OCI-LY7 (cell line): Measurements from ENCODE around the gene ZNF578. TPM values are rescaled to one million over a fixed set of nuclear protein-coding genes. Genes with fewer than 3 reads are reported as not detected.

Experiments
- BruUV-seq: library from RNA; stranded (reverse); fragments of 400-500 nt; replicated peaks from 2 replicates; lab custom pipeline; 2021; lab: Mats Ljungman, UMichigan
- CTCF ChIA-PET: fragments of 300-600 bp; sonication (Branson Sonifier 250); formaldehyde crosslinking; loops from one replicate; lab custom pipeline; 2022; ENCODE audit warnings: antibody characterized with exemption; ENCODE audit not compliant: unreplicated experiment; lab: Charles Lee
- POLR2A ChIA-PET: fragments of 300-600 bp; sonication (Branson Sonifier 250); formaldehyde crosslinking; loops from one replicate; lab custom pipeline; 2022; ENCODE audit warnings: antibody characterized with exemption; lab: Charles Lee
- DNase-seq: peaks from one replicate; pipeline ENCODE4 v3.0.0-alpha.2; 2015; ENCODE audit warnings: low spot score
- H2AFZ ChIP-seq: fragments of 200-600 bp; sonication (generic), shearing (Covaris generic); 2 replicates; pipeline ENCODE4 v1.6.1; 2014; ENCODE audit warnings: mild to moderate bottlenecking, antibody characterized with exemption, low read length, moderate library complexity
- H3K27ac ChIP-seq: fragments of 200-600 bp; sonication (generic); 2 replicates; pipeline ENCODE4 v1.5.1; 2014; ENCODE audit warnings: mixed run types, low read depth, mild to moderate bottlenecking, moderate library complexity, low read length, inconsistent platforms; ENCODE audit not compliant: poor library complexity, severe bottlenecking
- H3K36me3 ChIP-seq: fragments of 200-600 bp; sonication (generic); 2 replicates; pipeline ENCODE4 v1.6.1; 2014; ENCODE audit warnings: mild to moderate bottlenecking, antibody characterized with exemption, low read length, moderate library complexity, mixed read lengths; ENCODE audit not compliant: insufficient read depth
- H3K4me1 ChIP-seq: fragments of 200-600 bp; sonication (generic); 2 replicates; pipeline ENCODE4 v1.5.1; 2014; ENCODE audit warnings: mild to moderate bottlenecking, low read length; ENCODE audit not compliant: insufficient read depth, poor library complexity, severe bottlenecking
- H3K4me2 ChIP-seq: fragments of 200-600 bp; sonication (generic); 2 replicates; pipeline ENCODE4 v1.6.1; 2014; ENCODE audit warnings: mild to moderate bottlenecking, low read length
- H3K4me3 ChIP-seq: fragments of 200-600 bp; sonication (generic); 2 replicates; pipeline ENCODE4 v1.5.1; 2014; ENCODE audit warnings: mild to moderate bottlenecking, low read depth, low read length; ENCODE audit not compliant: poor library complexity, severe bottlenecking
- H3K79me2 ChIP-seq: fragments of 200-600 bp; sonication (generic); 2 replicates; pipeline ENCODE4 v1.6.1; 2016; ENCODE audit warnings: low read depth, mild to moderate bottlenecking, low read length, moderate library complexity, mixed read lengths; ENCODE audit not compliant: insufficient read depth
- H3K9me2 ChIP-seq: fragments of 200-600 bp; sonication (generic); 2 replicates; pipeline ENCODE4 v1.6.1; 2016; ENCODE audit warnings: mild to moderate bottlenecking, low read length, mixed read lengths; ENCODE audit not compliant: insufficient read depth
- H3K9me3 ChIP-seq: fragments of 200-600 bp; sonication (generic); 2 replicates; pipeline ENCODE4 v1.6.1; 2014; ENCODE audit warnings: mild to moderate bottlenecking, mixed run types, low read length, mixed read lengths
- H4K20me1 ChIP-seq: fragments of 200-600 bp; sonication (generic); 2 replicates; pipeline ENCODE4 v1.6.1; 2014; ENCODE audit warnings: mild to moderate bottlenecking, antibody characterized with exemption, low read length, moderate library complexity, mixed read lengths; ENCODE audit not compliant: insufficient read depth
- EZH2phosphoT487 ChIP-seq: fragments of 200-600 bp; sonication (generic); IDR thresholded peaks from 2 replicates; pipeline ENCODE4 v1.6.1; 2018; ENCODE audit warnings: low read depth, borderline replicate concordance, mild to moderate bottlenecking, mixed run types, antibody characterized with exemption, low read length, moderate library complexity, mixed read lengths
- intact Hi-C: fragments of 100-400 bp; cut with micrococcal nuclease; formaldehyde crosslinking; loops from one replicate; pipeline ENCODE4 v1.10.0; 2022; ENCODE audit not compliant: unreplicated experiment
- total RNA-seq, 2 experiments: library from RNA; depleted of rRNA in 1 of 2; stranded (reverse); fragments of >200 nt in 1 of 2; shearing (Covaris generic) in 1 of 2; gene quantifications; 2 replicates each; pipeline ENCODE4 v1.2.3, GENCODE V29; 2014 to 2022
- TF ChIP-seq, protein P1 (sequence below): fragments of 200-600 bp; sonication (generic); conservative IDR thresholded peaks from 2 replicates; pipeline ENCODE4 v1.5.1; 2014; ENCODE audit warnings: mild to moderate bottlenecking, antibody characterized with exemption, low read length, moderate library complexity, mixed read lengths

The ZNF578 gene
- total RNA-seq, 2 experiments from 2014 or later, result not detected

GRCh38 chr19:52451241-52451640 is 2.1 kb upstream of the ZNF578 start:
- no peaks in the 10 kb centered on the region for H3K9me3 ChIP-seq
- no TSS peak for BruUV-seq
- ChIA-PET POLR2A (no interaction called here), CTCF (no interaction called here)
- H3K4me3 ChIP-seq, result no peak overlapping the region
- H3K79me2 ChIP-seq, result no peaks in the 10 kb centered on the region
- H3K4me1 ChIP-seq, result no peaks in the 10 kb centered on the region
- TF ChIP-seq EZH2phosphoT487, result no peak
- TF ChIP-seq, protein P1, sequence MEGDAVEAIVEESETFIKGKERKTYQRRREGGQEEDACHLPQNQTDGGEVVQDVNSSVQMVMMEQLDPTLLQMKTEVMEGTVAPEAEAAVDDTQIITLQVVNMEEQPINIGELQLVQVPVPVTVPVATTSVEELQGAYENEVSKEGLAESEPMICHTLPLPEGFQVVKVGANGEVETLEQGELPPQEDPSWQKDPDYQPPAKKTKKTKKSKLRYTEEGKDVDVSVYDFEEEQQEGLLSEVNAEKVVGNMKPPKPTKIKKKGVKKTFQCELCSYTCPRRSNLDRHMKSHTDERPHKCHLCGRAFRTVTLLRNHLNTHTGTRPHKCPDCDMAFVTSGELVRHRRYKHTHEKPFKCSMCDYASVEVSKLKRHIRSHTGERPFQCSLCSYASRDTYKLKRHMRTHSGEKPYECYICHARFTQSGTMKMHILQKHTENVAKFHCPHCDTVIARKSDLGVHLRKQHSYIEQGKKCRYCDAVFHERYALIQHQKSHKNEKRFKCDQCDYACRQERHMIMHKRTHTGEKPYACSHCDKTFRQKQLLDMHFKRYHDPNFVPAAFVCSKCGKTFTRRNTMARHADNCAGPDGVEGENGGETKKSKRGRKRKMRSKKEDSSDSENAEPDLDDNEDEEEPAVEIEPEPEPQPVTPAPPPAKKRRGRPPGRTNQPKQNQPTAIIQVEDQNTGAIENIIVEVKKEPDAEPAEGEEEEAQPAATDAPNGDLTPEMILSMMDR, result no peak
- no peak for DNase-seq
- no peaks in the 10 kb centered on the region for H4K20me1 ChIP-seq
- H2AFZ ChIP-seq, result no peak overlapping the region
- intact Hi-C loops, result no loop called here
- H3K27ac ChIP-seq, result no peak overlapping the region
- H3K9me2 ChIP-seq, result no peaks in the 10 kb centered on the region
- no peaks in the 10 kb centered on the region for H3K36me3 ChIP-seq
- H3K4me2 ChIP-seq, result no peak overlapping the region

- no peaks in the 10 kb centered on the region for H4K20me1 ChIP-seq
- no peak overlapping the region for H3K4me3 ChIP-seq
- no peaks in the 10 kb centered on the region for H3K9me2 ChIP-seq
- BruUV-seq, result no TSS peak
- H3K36me3 ChIP-seq, result no peaks in the 10 kb centered on the region
- H3K9me3 ChIP-seq, result 0 out of 2 replicates have a peak, but pooled peaks cover 3% of the 10 kb centered on the region
- TF ChIP-seq EZH2phosphoT487, result no peak
- TF ChIP-seq, protein P1, result 0 out of 2 replicates have a peak, but pooled peaks have one; percentile 16
- no peaks in the 10 kb centered on the region for H3K4me1 ChIP-seq
- no peaks in the 10 kb centered on the region for H3K79me2 ChIP-seq
- no peak for DNase-seq
- ChIA-PET CTCF (no interaction called here), POLR2A (no interaction called here)
- no peak overlapping the region for H3K4me2 ChIP-seq
- intact Hi-C loops, result no loop called here
- no peak overlapping the region for H3K27ac ChIP-seq
- H2AFZ ChIP-seq, result no peak overlapping the region
Observed at GRCh38 chr19:52464798-52465470, 11.6 kb downstream of the ZNF578 start.

DNA sequence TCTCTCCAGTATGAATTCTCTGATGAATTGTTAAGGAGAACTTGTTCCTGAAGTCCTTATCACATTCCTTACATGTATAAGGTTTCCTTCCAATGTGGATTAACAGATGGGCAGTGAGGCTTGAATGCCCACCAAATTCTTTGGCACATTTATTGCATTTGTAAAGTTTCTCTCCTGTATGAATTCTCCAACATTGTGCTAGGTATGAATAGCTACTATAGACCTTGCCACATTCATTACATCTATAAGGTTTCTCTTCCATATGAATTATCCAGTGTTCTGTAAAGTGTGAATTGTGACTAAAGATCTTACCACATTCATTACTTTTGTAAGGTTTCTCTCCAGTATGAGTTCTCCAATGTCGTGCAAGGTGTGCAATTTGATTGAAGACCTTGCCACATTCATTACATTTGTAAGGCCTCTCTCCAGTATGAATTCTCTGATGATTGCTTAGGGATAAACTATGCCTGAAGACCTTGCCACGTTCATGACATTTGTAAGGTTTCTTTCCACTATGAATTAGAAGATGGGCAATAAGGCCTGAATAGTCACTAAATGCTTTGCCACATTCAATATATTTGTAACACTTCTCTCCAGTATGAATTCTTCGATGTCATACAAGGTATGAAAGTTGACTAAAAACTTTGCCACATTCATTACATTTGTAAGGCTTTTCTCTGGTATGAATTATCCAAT is 20.4 kb downstream of the ZNF578 start:
- H3K36me3 ChIP-seq, result no peaks in the 10 kb centered on the region
- POLR2A ChIA-PET, result no interaction called here
- no peak overlapping the region for H3K4me3 ChIP-seq
- DNase-seq, result peak; percentile 13
- no peak overlapping the region for H3K4me2 ChIP-seq
- no peak overlapping the region for H3K27ac ChIP-seq
- no peaks in the 10 kb centered on the region for H3K79me2 ChIP-seq
- intact Hi-C loops, result no loop called here
- no peaks in the 10 kb centered on the region for H3K9me2 ChIP-seq
- TF ChIP-seq EZH2phosphoT487, result no peak
- TF ChIP-seq, protein P1, result no peak
- H3K9me3 ChIP-seq, result peaks cover 46% of the 10 kb centered on the region
- no peaks in the 10 kb centered on the region for H4K20me1 ChIP-seq
- H2AFZ ChIP-seq, result no peak overlapping the region
- BruUV-seq, result no TSS peak
- CTCF ChIA-PET, result no interaction called here
- no peaks in the 10 kb centered on the region for H3K4me1 ChIP-seq
